HCT116 (cell line): Measurements from ENCODE around the gene RAD21L1. TPM values are rescaled to one million over a fixed set of nuclear protein-coding genes. Genes with fewer than 3 reads are reported as not detected.

Source experiments
- ATAC-seq: fragments of 200-7000 bp; cut with Tn5 transposase; 2 replicates; pipeline ENCODE4 v1.9.1; 2020; ENCODE audit warnings: mild to moderate bottlenecking, moderate library complexity
- BruUV-seq: library from RNA; stranded (reverse); fragments of 400-500 nt; replicated peaks from 2 replicates; lab custom pipeline; 2021; lab: Mats Ljungman, UMichigan
- CTCF ChIA-PET: fragments of 300-600 bp; sonication (Branson Sonifier 250); formaldehyde crosslinking; loops from one replicate; lab custom pipeline; 2021; ENCODE audit warnings: antibody characterized with exemption; lab: Charles Lee
- POLR2A ChIA-PET: fragments of 300-600, 350-600 bp; sonication (Branson Sonifier 250); formaldehyde crosslinking; loops from one replicate; lab custom pipeline; 2021; ENCODE audit warnings: antibody characterized with exemption; lab: Charles Lee
- RAD21 ChIA-PET, 2 experiments: fragments of 300-600 bp; sonication (Branson Sonifier 250); formaldehyde crosslinking; loops; one replicate each; lab custom pipeline; 2023; ENCODE audit warnings: low total read pairs in 2 of 2; ENCODE audit not compliant: uncharacterized antibody in 2 of 2, unreplicated experiment in 2 of 2, low non-redundant PET in 1 of 2; lab: Charles Lee
- DNase-seq: peaks from one replicate; pipeline ENCODE4 v3.0.0-alpha.2; 2010; ENCODE audit warnings: low read depth, low spot score
- H2AFZ ChIP-seq: fragments of 200-600 bp; shearing (Covaris generic), sonication (generic); 2 replicates; pipeline ENCODE4 v1.6.1; 2017; ENCODE audit warnings: low read depth, mixed run types, mixed read lengths, antibody characterized with exemption, low read length; ENCODE audit not compliant: poor library complexity, severe bottlenecking
- H3K27ac ChIP-seq: 2 replicates; pipeline ENCODE4 v1.5.1; 2012; ENCODE audit warnings: low read depth, low read length
- H3K27me3 ChIP-seq: fragments of 200-600 bp; sonication (generic); 2 replicates; pipeline ENCODE4 v1.6.1; 2016; ENCODE audit warnings: mixed run types, low read length, mixed read lengths; ENCODE audit not compliant: insufficient read depth
- H3K36me3 ChIP-seq, 2 experiments: fragments of 200-500 bp in 1 of 2; fragments of 200-600 bp in 1 of 2; sonication (Bioruptor generic) in 1 of 2; sonication (generic) in 1 of 2; 2 replicates each; pipeline versions ENCODE4 v1.5.1 to v1.6.1; 2014 to 2016; ENCODE audit warnings: low read length in 2 of 2, inconsistent platforms in 1 of 2, mixed read lengths in 1 of 2, mixed run types in 1 of 2; ENCODE audit not compliant: insufficient read depth in 2 of 2, control insufficient read depth in 1 of 2
- H3K4me1 ChIP-seq, 2 experiments: fragments of 200-600 bp in 1 of 2; sonication (generic) in 1 of 2; 2 replicates each; pipeline versions ENCODE4 v1.5.1 to v1.6.1; 2012 to 2017; ENCODE audit warnings: low read length in 2 of 2, inconsistent platforms in 1 of 2, mild to moderate bottlenecking in 1 of 2, mixed read lengths in 1 of 2, mixed run types in 1 of 2, moderate library complexity in 1 of 2; ENCODE audit not compliant: insufficient read depth in 2 of 2, control insufficient read depth in 1 of 2
- H3K4me2 ChIP-seq: fragments of 200-600 bp; sonication (generic); 2 replicates; pipeline ENCODE4 v1.6.1; 2017; ENCODE audit warnings: mixed run types, low read length, mixed read lengths
- H3K4me3 ChIP-seq, 2 experiments: fragments of 200-600 bp in 1 of 2; sonication (generic) in 1 of 2; replicated peaks in 1 of 2; 2 replicates each; pipeline ENCODE4 v1.5.1; 2011 to 2016; ENCODE audit warnings: low read length in 2 of 2, control low read depth in 1 of 2, low read depth in 1 of 2, mild to moderate bottlenecking in 1 of 2, mixed read lengths in 1 of 2, mixed run types in 1 of 2
- H3K79me2 ChIP-seq: fragments of 200-600 bp; sonication (generic); 2 replicates; pipeline ENCODE4 v1.6.1; 2017; ENCODE audit warnings: mild to moderate bottlenecking, mixed run types, low read length, moderate library complexity, mixed read lengths; ENCODE audit not compliant: insufficient read depth
- H3K9ac ChIP-seq: fragments of 200-600 bp; sonication (generic); 2 replicates; pipeline ENCODE4 v1.6.1; 2016; ENCODE audit warnings: low read length, mixed read lengths
- H3K9me2 ChIP-seq: fragments of 200-600 bp; sonication (generic), shearing (Covaris generic); 2 replicates; pipeline ENCODE4 v1.6.1; 2017; ENCODE audit warnings: mixed run types, mild to moderate bottlenecking, moderate library complexity; ENCODE audit not compliant: insufficient read depth
- H3K9me3 ChIP-seq, 2 experiments: fragments of 200-500 bp in 1 of 2; fragments of 200-600 bp in 1 of 2; sonication (Bioruptor generic) in 1 of 2; sonication (generic) in 1 of 2; 2 replicates each; pipeline ENCODE4 v1.6.1; 2014 to 2017; ENCODE audit warnings: low read length in 2 of 2, mixed read lengths in 2 of 2, inconsistent platforms in 1 of 2, low read depth in 1 of 2, mild to moderate bottlenecking in 1 of 2, mixed run types in 1 of 2, moderate library complexity in 1 of 2; ENCODE audit not compliant: control insufficient read depth in 1 of 2, insufficient read depth in 1 of 2
- H4K20me1 ChIP-seq: fragments of 200-600 bp; sonication (generic), shearing (Covaris generic); 2 replicates; pipeline ENCODE4 v1.6.1; 2017; ENCODE audit warnings: mixed run types, mild to moderate bottlenecking, moderate library complexity; ENCODE audit not compliant: insufficient read depth
- CBX3 ChIP-seq: IDR thresholded peaks from 2 replicates; pipeline ENCODE4 v1.6.1; 2012; ENCODE audit warnings: low read depth
- CEBPB ChIP-seq: IDR thresholded peaks from 2 replicates; pipeline ENCODE4 v1.6.1; 2012; ENCODE audit warnings: low read depth
- EGR1 ChIP-seq: IDR thresholded peaks from 2 replicates; pipeline ENCODE4 v1.6.1; 2012; ENCODE audit warnings: low read depth
- ELF1 ChIP-seq: IDR thresholded peaks from 2 replicates; pipeline ENCODE4 v1.6.1; 2012; ENCODE audit warnings: low read depth, borderline replicate concordance
- EZH2 ChIP-seq: fragments of 200-600 bp; sonication (generic); IDR thresholded peaks from 2 replicates; pipeline ENCODE4 v1.6.1; 2017; ENCODE audit warnings: antibody characterized with exemption, mixed run types
- EZH2phosphoT487 ChIP-seq: fragments of 200-600 bp; IDR thresholded peaks from 2 replicates; pipeline ENCODE4 v1.6.1; 2018; ENCODE audit warnings: antibody characterized with exemption, borderline replicate concordance
- POLR2A ChIP-seq: IDR thresholded peaks from 2 replicates; pipeline ENCODE4 v1.7.0; 2011; ENCODE audit warnings: borderline replicate concordance; ENCODE audit not compliant: insufficient read depth, insufficient read length; ENCODE audit errors: extremely low read depth
- POLR2AphosphoS5 ChIP-seq: IDR thresholded peaks from 2 replicates; pipeline ENCODE4 v1.6.1; 2011; ENCODE audit warnings: mild to moderate bottlenecking, low read depth, low read length, moderate library complexity
- RAD21 ChIP-seq: IDR thresholded peaks from 2 replicates; pipeline ENCODE4 v1.6.1; 2012; ENCODE audit warnings: low read depth, mild to moderate bottlenecking
- SP1 ChIP-seq: IDR thresholded peaks from 2 replicates; pipeline ENCODE4 v1.6.1; 2012; ENCODE audit warnings: low read depth
- SRF ChIP-seq: IDR thresholded peaks from 2 replicates; pipeline ENCODE4 v1.6.1; 2012; ENCODE audit warnings: low read depth
- TCF7L2 ChIP-seq: IDR thresholded peaks from 2 replicates; pipeline ENCODE4 v1.7.0; 2011; ENCODE audit warnings: borderline replicate concordance, inconsistent platforms; ENCODE audit not compliant: insufficient read depth, insufficient read length; ENCODE audit errors: extremely low read depth
- ZFX ChIP-seq: fragments of 450-650 bp; IDR thresholded peaks from 2 replicates; pipeline ENCODE4 v1.6.1; 2017
- intact Hi-C: fragments of 100-400 bp; cut with micrococcal nuclease; formaldehyde crosslinking; loops from 2 replicates; pipeline ENCODE4 v1.10.0; 2022
- total RNA-seq: library from RNA; stranded (reverse); gene quantifications from one replicate; pipeline ENCODE4 v1.2.1, GENCODE V29; 2021; ENCODE audit not compliant: unreplicated experiment
- TF ChIP-seq, protein P1 (sequence below): IDR thresholded peaks from 2 replicates; pipeline ENCODE4 v1.6.1; 2011; ENCODE audit warnings: mild to moderate bottlenecking, low read length, moderate library complexity; ENCODE audit not compliant: insufficient replicate concordance; ENCODE audit errors: extremely low read depth
- TF ChIP-seq, protein P2 (sequence below): IDR thresholded peaks from 2 replicates; pipeline ENCODE4 v1.6.1; 2012
- TF ChIP-seq, protein P3 (sequence below), 3 experiments: fragments of 200-600 bp in 1 of 3; sonication (generic) in 1 of 3; IDR thresholded peaks in 2 of 3; conservative IDR thresholded peaks in 1 of 3; 2 replicates each; pipeline ENCODE4 v1.5.1; 2012 to 2017; ENCODE audit warnings: low read depth in 2 of 3, low read length in 2 of 3, antibody characterized with exemption in 1 of 3, borderline replicate concordance in 1 of 3, control low read depth in 1 of 3, mild to moderate bottlenecking in 1 of 3, mixed read lengths in 1 of 3, mixed run types in 1 of 3, moderate library complexity in 1 of 3; ENCODE audit not compliant: insufficient read depth in 1 of 3
- TF ChIP-seq, protein P4 (sequence below): IDR thresholded peaks from 2 replicates; pipeline ENCODE4 v1.6.1; 2012

The RAD21L1 gene
- total RNA-seq, 1 experiment from 2014 or later, result 0.17 TPM

DNA sequence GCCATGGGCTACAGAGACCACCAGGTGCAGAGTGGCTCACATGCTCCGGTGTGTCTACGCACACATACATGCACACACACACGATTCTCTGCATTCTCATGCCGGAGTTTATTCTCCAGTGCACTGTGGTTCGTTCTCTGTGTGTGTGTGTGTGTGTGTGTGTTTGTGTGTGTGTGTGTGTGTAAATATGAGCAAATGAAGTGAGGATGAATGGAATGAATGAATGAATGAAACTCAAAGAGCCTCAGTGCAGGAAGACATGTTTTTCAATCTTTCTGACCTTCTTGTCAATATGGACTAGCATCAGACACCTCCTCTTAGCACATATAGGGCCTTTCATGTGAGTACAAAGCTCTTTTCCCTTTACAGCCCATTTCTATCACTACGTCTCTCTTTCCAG is 42.7 kb upstream of the RAD21L1 start:
- intact Hi-C loops, result loop anchor here (10.0 kb wide), 1 partner anchor 368 kb away; no protein-coding TSS in a partner anchor
- POLR2A ChIA-PET, result no interaction called here
- Histone ChIP-seq H3K4me3 (no peak overlapping the region), H3K36me3 (no peaks in the 10 kb centered on the region), H3K9ac (no peak overlapping the region), H3K27ac (no peak overlapping the region), H4K20me1 (no peaks in the 10 kb centered on the region), H3K9me3 (no peaks in the 10 kb centered on the region), H3K4me1 (peaks cover 14 to 32% of the 10 kb centered on the region in 2 experiments; a peak in 3 of 4 replicates), H3K9me2 (no peaks in the 10 kb centered on the region), H3K4me2 (no peak overlapping the region), H3K79me2 (no peaks in the 10 kb centered on the region), H3K27me3 (no peaks in the 10 kb centered on the region), H2AFZ (no peak overlapping the region)
- no TSS peak for BruUV-seq
- ATAC-seq (no peak), DNase-seq (no peak)
- RAD21 ChIA-PET, result no interaction called here
- TF ChIP-seq ZFX (no peak), POLR2A (no peak), SP1 (no peak), ELF1 (no peak), CBX3 (no peak), EZH2phosphoT487 (no peak), CEBPB (no peak), POLR2AphosphoS5 (no peak), EZH2 (no peak), RAD21 (no peak), SRF (no peak), EGR1 (no peak), TCF7L2 (no peak)
- TF ChIP-seq, protein P1, sequence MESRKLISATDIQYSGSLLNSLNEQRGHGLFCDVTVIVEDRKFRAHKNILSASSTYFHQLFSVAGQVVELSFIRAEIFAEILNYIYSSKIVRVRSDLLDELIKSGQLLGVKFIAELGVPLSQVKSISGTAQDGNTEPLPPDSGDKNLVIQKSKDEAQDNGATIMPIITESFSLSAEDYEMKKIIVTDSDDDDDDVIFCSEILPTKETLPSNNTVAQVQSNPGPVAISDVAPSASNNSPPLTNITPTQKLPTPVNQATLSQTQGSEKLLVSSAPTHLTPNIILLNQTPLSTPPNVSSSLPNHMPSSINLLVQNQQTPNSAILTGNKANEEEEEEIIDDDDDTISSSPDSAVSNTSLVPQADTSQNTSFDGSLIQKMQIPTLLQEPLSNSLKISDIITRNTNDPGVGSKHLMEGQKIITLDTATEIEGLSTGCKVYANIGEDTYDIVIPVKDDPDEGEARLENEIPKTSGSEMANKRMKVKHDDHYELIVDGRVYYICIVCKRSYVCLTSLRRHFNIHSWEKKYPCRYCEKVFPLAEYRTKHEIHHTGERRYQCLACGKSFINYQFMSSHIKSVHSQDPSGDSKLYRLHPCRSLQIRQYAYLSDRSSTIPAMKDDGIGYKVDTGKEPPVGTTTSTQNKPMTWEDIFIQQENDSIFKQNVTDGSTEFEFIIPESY, result no peak
- TF ChIP-seq, protein P2, sequence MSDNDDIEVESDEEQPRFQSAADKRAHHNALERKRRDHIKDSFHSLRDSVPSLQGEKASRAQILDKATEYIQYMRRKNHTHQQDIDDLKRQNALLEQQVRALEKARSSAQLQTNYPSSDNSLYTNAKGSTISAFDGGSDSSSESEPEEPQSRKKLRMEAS, result no peak
- TF ChIP-seq, protein P3, sequence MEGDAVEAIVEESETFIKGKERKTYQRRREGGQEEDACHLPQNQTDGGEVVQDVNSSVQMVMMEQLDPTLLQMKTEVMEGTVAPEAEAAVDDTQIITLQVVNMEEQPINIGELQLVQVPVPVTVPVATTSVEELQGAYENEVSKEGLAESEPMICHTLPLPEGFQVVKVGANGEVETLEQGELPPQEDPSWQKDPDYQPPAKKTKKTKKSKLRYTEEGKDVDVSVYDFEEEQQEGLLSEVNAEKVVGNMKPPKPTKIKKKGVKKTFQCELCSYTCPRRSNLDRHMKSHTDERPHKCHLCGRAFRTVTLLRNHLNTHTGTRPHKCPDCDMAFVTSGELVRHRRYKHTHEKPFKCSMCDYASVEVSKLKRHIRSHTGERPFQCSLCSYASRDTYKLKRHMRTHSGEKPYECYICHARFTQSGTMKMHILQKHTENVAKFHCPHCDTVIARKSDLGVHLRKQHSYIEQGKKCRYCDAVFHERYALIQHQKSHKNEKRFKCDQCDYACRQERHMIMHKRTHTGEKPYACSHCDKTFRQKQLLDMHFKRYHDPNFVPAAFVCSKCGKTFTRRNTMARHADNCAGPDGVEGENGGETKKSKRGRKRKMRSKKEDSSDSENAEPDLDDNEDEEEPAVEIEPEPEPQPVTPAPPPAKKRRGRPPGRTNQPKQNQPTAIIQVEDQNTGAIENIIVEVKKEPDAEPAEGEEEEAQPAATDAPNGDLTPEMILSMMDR (IDR thresholded peaks at IDR 0.05 in 2 of 3, conservative IDR thresholded peaks at IDR 0.05 in 1 of 3; ENCODE audit: borderline replicate concordance in 1 of 3, insufficient read depth in 1 of 3, low read depth in 2 of 3, low read length in 2 of 3), result no peak
- TF ChIP-seq, protein P4, sequence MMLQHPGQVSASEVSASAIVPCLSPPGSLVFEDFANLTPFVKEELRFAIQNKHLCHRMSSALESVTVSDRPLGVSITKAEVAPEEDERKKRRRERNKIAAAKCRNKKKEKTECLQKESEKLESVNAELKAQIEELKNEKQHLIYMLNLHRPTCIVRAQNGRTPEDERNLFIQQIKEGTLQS, result no peak
- CTCF ChIA-PET, result no interaction called here
